Smooth muscle cell (in vitro differentiated cells): ENCODE results near the gene PLP2. TPM values are rescaled to one million over a fixed set of nuclear protein-coding genes. Genes with fewer than 3 reads are reported as not detected.

Source experiments
- DNase-seq: peaks from one replicate; lab custom pipeline; 2025; ENCODE audit not compliant: unreplicated experiment; lab: John Stamatoyannopoulos, UW
- H2AFZ ChIP-seq: fragments of 200-600 bp; sonication (generic); 2 replicates; pipeline ENCODE4 v1.6.0; 2016; ENCODE audit warnings: antibody characterized with exemption, low read depth, mild to moderate bottlenecking
- H3F3A ChIP-seq: fragments of 200-600 bp; sonication (generic); 2 replicates; pipeline ENCODE4 v1.6.0; 2017; ENCODE audit warnings: antibody characterized with exemption, low read depth
- H3K27ac ChIP-seq: fragments of 200-600 bp; sonication (generic); 2 replicates; pipeline ENCODE4 v1.5.1; 2016; ENCODE audit warnings: low read depth, mild to moderate bottlenecking
- H3K27me3 ChIP-seq: fragments of 200-600 bp; sonication (generic); 2 replicates; pipeline ENCODE4 v1.6.1; 2016; ENCODE audit warnings: low read depth, mild to moderate bottlenecking
- H3K36me3 ChIP-seq: fragments of 200-600 bp; sonication (generic); 2 replicates; pipeline ENCODE4 v1.5.1; 2016; ENCODE audit warnings: low read depth
- H3K4me1 ChIP-seq: fragments of 200-600 bp; sonication (generic); 2 replicates; pipeline ENCODE4 v1.5.1; 2016; ENCODE audit warnings: low read depth
- H3K4me2 ChIP-seq: fragments of 200-600 bp; sonication (generic); 2 replicates; pipeline ENCODE4 v1.6.0; 2016; ENCODE audit warnings: mild to moderate bottlenecking
- H3K4me3 ChIP-seq: fragments of 200-600 bp; sonication (generic); 2 replicates; pipeline ENCODE4 v1.5.1; 2016; ENCODE audit warnings: mild to moderate bottlenecking
- H3K79me2 ChIP-seq: fragments of 200-600 bp; sonication (generic); 2 replicates; pipeline ENCODE4 v1.6.0; 2016; ENCODE audit warnings: low read depth, mild to moderate bottlenecking
- H3K9ac ChIP-seq: fragments of 200-600 bp; sonication (generic); 2 replicates; pipeline ENCODE4 v1.6.0; 2016; ENCODE audit warnings: low read depth
- H3K9me3 ChIP-seq: fragments of 200-600 bp; sonication (generic); replicated peaks from 2 replicates; pipeline ENCODE4 v1.5.1; 2016; ENCODE audit warnings: low read depth
- H4K20me1 ChIP-seq: fragments of 200-600 bp; sonication (generic); 2 replicates; pipeline ENCODE4 v1.6.0; 2016; ENCODE audit warnings: low read depth
- WGBS: methylation state at CpG from one replicate; pipeline ENCODE4 v1.1.7; 2016; ENCODE audit warnings: low lambda C conversion rate; 5-methylcytosine and 5-hydroxymethylcytosine counted together
- polyA plus RNA-seq: library from polyadenylated mRNA; unstranded; fragments of >200 nt; fragmentation: Nextera tagmentation; extraction: Ambion mirVana; gene quantifications from 2 replicates; pipeline ENCODE4 v1.2.1, GENCODE V29; 2016
- total RNA-seq: library from RNA; depleted of rRNA; stranded (reverse); fragments of >200 nt; gene quantifications from 2 replicates; pipeline ENCODE4 v1.2.3, GENCODE V29; 2014
- TF ChIP-seq, protein P1 (sequence below): fragments of 200-600 bp; sonication (generic); IDR thresholded peaks from 2 replicates; pipeline ENCODE4 v1.5.1; 2017; ENCODE audit warnings: borderline replicate concordance, mild to moderate bottlenecking, antibody characterized with exemption; ENCODE audit not compliant: insufficient read depth, poor library complexity, severe bottlenecking

Gene PLP2
- total and polyA plus RNA-seq, 2 experiments from 2014 or later = 190 to 237 TPM

DNA sequence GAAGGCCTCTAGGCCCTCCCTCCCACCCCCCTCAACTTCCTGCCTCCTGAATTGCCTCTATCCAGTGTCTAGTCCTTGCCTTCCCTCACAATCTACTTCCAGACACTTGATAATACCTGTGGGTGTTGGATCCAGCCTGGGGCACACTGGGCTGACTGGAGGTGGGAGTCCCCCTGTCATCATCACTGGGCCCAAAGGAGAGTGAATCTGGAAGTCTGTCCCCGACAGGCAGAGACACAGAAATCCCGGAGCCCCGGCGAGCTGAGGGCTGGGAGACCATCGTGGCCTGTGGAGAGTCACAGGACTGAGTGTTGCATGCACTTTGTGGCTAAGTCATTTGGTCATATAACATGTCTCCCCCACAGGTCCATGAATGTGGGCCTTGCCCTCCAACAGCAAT lies 36.7 kb downstream of the PLP2 start:
- H3K9ac ChIP-seq = no peak overlapping the region
- H3K4me2 ChIP-seq = no peak overlapping the region
- no peaks in the 10 kb centered on the region for H3K9me3 ChIP-seq
- 93% methylated on average over 5 of the region's 5 CpGs for WGBS
- H3K4me1 ChIP-seq = no peaks in the 10 kb centered on the region
- H3F3A ChIP-seq = no peaks in the 10 kb centered on the region
- H3K36me3 ChIP-seq = no peaks in the 10 kb centered on the region
- H3K27ac ChIP-seq = no peak overlapping the region
- TF ChIP-seq, protein P1, sequence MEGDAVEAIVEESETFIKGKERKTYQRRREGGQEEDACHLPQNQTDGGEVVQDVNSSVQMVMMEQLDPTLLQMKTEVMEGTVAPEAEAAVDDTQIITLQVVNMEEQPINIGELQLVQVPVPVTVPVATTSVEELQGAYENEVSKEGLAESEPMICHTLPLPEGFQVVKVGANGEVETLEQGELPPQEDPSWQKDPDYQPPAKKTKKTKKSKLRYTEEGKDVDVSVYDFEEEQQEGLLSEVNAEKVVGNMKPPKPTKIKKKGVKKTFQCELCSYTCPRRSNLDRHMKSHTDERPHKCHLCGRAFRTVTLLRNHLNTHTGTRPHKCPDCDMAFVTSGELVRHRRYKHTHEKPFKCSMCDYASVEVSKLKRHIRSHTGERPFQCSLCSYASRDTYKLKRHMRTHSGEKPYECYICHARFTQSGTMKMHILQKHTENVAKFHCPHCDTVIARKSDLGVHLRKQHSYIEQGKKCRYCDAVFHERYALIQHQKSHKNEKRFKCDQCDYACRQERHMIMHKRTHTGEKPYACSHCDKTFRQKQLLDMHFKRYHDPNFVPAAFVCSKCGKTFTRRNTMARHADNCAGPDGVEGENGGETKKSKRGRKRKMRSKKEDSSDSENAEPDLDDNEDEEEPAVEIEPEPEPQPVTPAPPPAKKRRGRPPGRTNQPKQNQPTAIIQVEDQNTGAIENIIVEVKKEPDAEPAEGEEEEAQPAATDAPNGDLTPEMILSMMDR = no peak
- DNase-seq = no peak
- H4K20me1 ChIP-seq = no peaks in the 10 kb centered on the region
- H3K27me3 ChIP-seq = no peaks in the 10 kb centered on the region
- no peaks in the 10 kb centered on the region for H3K79me2 ChIP-seq
- no peak overlapping the region for H3K4me3 ChIP-seq
- no peak overlapping the region for H2AFZ ChIP-seq

- Histone ChIP-seq H3K4me2 (no peak overlapping the region), H3K4me1 (no peaks in the 10 kb centered on the region), H3K27me3 (no peaks in the 10 kb centered on the region), H3K9ac (no peak overlapping the region), H4K20me1 (no peaks in the 10 kb centered on the region), H3K79me2 (no peaks in the 10 kb centered on the region), H3K36me3 (no peaks in the 10 kb centered on the region), H3K4me3 (no peak overlapping the region), H3K27ac (no peak overlapping the region), H3K9me3 (no peaks in the 10 kb centered on the region), H3F3A (no peaks in the 10 kb centered on the region), H2AFZ (no peak overlapping the region)
- DNase-seq = no peak
- 65% methylated on average over 20 of the region's 28 CpGs for WGBS
- TF ChIP-seq, protein P1 = no peak
Observed at GRCh38 chrX:49209434-49210251, 37.9 kb downstream of the PLP2 start.

DNA sequence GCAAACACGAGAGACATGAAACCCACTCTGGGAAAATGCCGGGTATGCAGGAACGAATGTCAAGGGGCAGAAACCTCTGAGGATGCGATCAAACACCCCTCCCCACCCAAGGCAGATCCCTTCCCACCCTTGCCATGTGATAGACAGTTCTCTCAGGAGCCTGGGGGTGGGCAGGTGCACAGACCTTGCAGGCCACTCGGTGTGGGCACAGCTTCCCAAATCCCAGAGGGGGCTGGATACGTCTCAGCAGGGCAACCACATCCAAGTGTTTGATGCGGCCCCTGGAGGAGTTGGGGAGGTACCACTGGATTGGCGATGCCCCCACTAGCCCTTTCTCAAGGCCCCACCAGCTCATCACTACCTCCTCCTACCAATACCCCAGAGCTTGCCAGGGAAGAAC lies 38.7 kb downstream of the PLP2 start:
- WGBS = 72% methylated on average over 8 of the region's 8 CpGs
- Histone ChIP-seq H3K4me3 (no peak overlapping the region), H4K20me1 (no peaks in the 10 kb centered on the region), H3K9me3 (no peaks in the 10 kb centered on the region), H3K27me3 (no peaks in the 10 kb centered on the region), H3K36me3 (no peaks in the 10 kb centered on the region), H3K27ac (no peak overlapping the region), H3K79me2 (no peaks in the 10 kb centered on the region), H3K9ac (no peak overlapping the region), H2AFZ (no peak overlapping the region), H3F3A (no peaks in the 10 kb centered on the region), H3K4me2 (no peak overlapping the region), H3K4me1 (no peaks in the 10 kb centered on the region)
- TF ChIP-seq, protein P1 = no peak
- DNase-seq = no peak

DNA sequence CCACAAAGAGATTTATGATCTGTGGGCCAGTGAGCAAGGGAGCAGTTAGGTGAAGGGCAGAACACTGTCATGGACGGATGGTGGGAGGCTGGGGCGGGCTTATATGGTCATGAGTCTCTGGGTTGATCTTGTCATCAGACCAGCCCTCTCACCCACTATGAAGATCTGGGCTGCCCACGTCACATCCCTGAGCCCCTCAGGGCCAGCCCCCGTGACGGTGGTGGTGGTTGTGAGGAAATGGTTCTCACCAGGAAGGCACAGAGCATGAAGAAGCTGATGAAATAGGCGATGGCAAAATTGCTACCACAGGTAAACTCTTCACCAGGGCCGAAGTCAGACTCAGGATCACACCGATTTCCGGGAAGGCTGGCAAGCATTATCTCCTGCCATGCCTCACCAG lies 39.4 kb downstream of the PLP2 start:
- no peaks in the 10 kb centered on the region for H3K27me3 ChIP-seq
- no peaks in the 10 kb centered on the region for H4K20me1 ChIP-seq
- H3K9me3 ChIP-seq = no peaks in the 10 kb centered on the region
- 84% methylated on average over 9 of the region's 9 CpGs for WGBS
- no peaks in the 10 kb centered on the region for H3K79me2 ChIP-seq
- no peak overlapping the region for H3K4me3 ChIP-seq
- H3K36me3 ChIP-seq = no peaks in the 10 kb centered on the region
- no peaks in the 10 kb centered on the region for H3K4me1 ChIP-seq
- no peak overlapping the region for H2AFZ ChIP-seq
- no peak overlapping the region for H3K4me2 ChIP-seq
- H3K27ac ChIP-seq = no peak overlapping the region
- TF ChIP-seq, protein P1 = no peak
- H3F3A ChIP-seq = no peaks in the 10 kb centered on the region
- no peak for DNase-seq
- H3K9ac ChIP-seq = no peak overlapping the region
